GM21360 (cell line): ENCODE data around the gene APOL1.
"Not testable (repeated sequence)": the region's sequence is repeated elsewhere in the genome, so short reads cannot be mapped to it uniquely, and the experiment has no call there.

Experiments used
- ATAC-seq: cut with Tn5 transposase; IDR thresholded peaks from one replicate; pipeline ENCODE4 v1.9.1; 2021; ENCODE audit warnings: mild to moderate bottlenecking, moderate library complexity; ENCODE audit not compliant: unreplicated experiment

Gene APOL1

GRCh38 chr22:36225333-36225922 is 27.5 kb upstream of the APOL1 start:
- no peak for ATAC-seq

GRCh38 chr22:36226189-36226588 is 26.7 kb upstream of the APOL1 start:
- ATAC-seq = no peak

GRCh38 chr22:36227396-36227795 is 25.5 kb upstream of the APOL1 start:
- no peak for ATAC-seq

GRCh38 chr22:36227806-36228205 is 25.1 kb upstream of the APOL1 start:
- no peak for ATAC-seq

GRCh38 chr22:36228369-36228768 is 24.6 kb upstream of the APOL1 start:
- ATAC-seq = not testable (repeated sequence)

- ATAC-seq = no peak
These were observed 24.0 kb upstream of the APOL1 start for GRCh38 chr22:36228944-36229343.

- ATAC-seq = not testable (repeated sequence)
These were observed 23.3 kb upstream of the APOL1 start for GRCh38 chr22:36229649-36230048.

- not testable (repeated sequence) for ATAC-seq
These were observed 21.9 kb upstream of the APOL1 start for GRCh38 chr22:36231051-36231450.

- ATAC-seq = no peak
These were observed 20.1 kb upstream of the APOL1 start for GRCh38 chr22:36232715-36233401.

- ATAC-seq = no peak
These were observed 19.1 kb upstream of the APOL1 start for GRCh38 chr22:36233796-36234195.

- ATAC-seq = no peak
These were observed 18.7 kb upstream of the APOL1 start for GRCh38 chr22:36234213-36234612.

- no peak for ATAC-seq
These were observed 18.0 kb upstream of the APOL1 start for GRCh38 chr22:36234919-36235318.

GRCh38 chr22:36235585-36235984 is 17.3 kb upstream of the APOL1 start:
- ATAC-seq = no peak

- no peak for ATAC-seq
These were observed 16.3 kb upstream of the APOL1 start for GRCh38 chr22:36236388-36237319.

GRCh38 chr22:36237462-36238372 is 15.2 kb upstream of the APOL1 start:
- ATAC-seq = no peak

- no peak for ATAC-seq
These were observed 14.4 kb upstream of the APOL1 start for GRCh38 chr22:36238373-36239149.

- no peak for ATAC-seq
These were observed 13.9 kb upstream of the APOL1 start for GRCh38 chr22:36239150-36239400.

- peak; percentile 84 for ATAC-seq
These were observed 13.3 kb upstream of the APOL1 start, which contains the start of gene APOL2 for GRCh38 chr22:36239401-36240171. Gene APOL2 (minus strand): TSS chr22:36239527. CDS start chr22:36233162, 6,365 bp downstream.

GRCh38 chr22:36243986-36244385 is 8.9 kb upstream of the APOL1 start:
- no peak for ATAC-seq
